ENCODE measurements around the gene HOXA7.

HOXA7 gene

GRCh38 chr7:27194002-27194352 is 37.5 kb upstream of the HOXA7 start:
- no peak overlapping the region for H3K27ac ChIP-seq
- H2AFZ ChIP-seq (ENCODE audit: low read depth): no peak overlapping the region
- no peaks in the 10 kb centered on the region for H3K36me3 ChIP-seq (ENCODE audit: insufficient read depth)
- no peak overlapping the region for H3K9ac ChIP-seq
- H4K20me1 ChIP-seq (ENCODE audit: insufficient read depth): no peaks in the 10 kb centered on the region
- TF ChIP-seq CTCF (conservative IDR thresholded peaks at IDR 0.05; ENCODE audit: low read depth, low read length): no peak
- H3K4me1 ChIP-seq (ENCODE audit: low read depth, poor library complexity, severe bottlenecking): peaks cover 3% of the 10 kb centered on the region
- H3K79me2 ChIP-seq (ENCODE audit: insufficient read depth, low read depth): no peaks in the 10 kb centered on the region
- H3K4me3 ChIP-seq (IDR thresholded peaks at IDR 0.05; ENCODE audit: insufficient read depth, low read depth, low read length): no peak overlapping the region
- H3K27me3 ChIP-seq (ENCODE audit: insufficient read depth, low read depth): no peaks in the 10 kb centered on the region
- H3K4me2 ChIP-seq: no peak overlapping the region

GRCh38 chr7:27193335-27194001 is 37.0 kb upstream of the HOXA7 start:
- no peaks in the 10 kb centered on the region for H3K27me3 ChIP-seq (ENCODE audit: insufficient read depth, low read depth)
- H3K9ac ChIP-seq: no peak overlapping the region

GRCh38 chr7:27192546-27193334 is 36.3 kb upstream of the HOXA7 start:
- peaks cover 6% of the 10 kb centered on the region for H3K4me1 ChIP-seq (ENCODE audit: low read depth, poor library complexity, severe bottlenecking)
- H3K4me3 ChIP-seq (IDR thresholded peaks at IDR 0.05; ENCODE audit: insufficient read depth, low read depth, low read length): no peak overlapping the region
- no peak overlapping the region for H2AFZ ChIP-seq (ENCODE audit: low read depth)
- no peak overlapping the region for H3K9ac ChIP-seq
- no peaks in the 10 kb centered on the region for H3K79me2 ChIP-seq (ENCODE audit: insufficient read depth, low read depth)
- no peaks in the 10 kb centered on the region for H3K27me3 ChIP-seq (ENCODE audit: insufficient read depth, low read depth)
- no peak overlapping the region for H3K27ac ChIP-seq
- H3K36me3 ChIP-seq (ENCODE audit: insufficient read depth): no peaks in the 10 kb centered on the region
- H3K4me2 ChIP-seq: no peak overlapping the region
- no peaks in the 10 kb centered on the region for H4K20me1 ChIP-seq (ENCODE audit: insufficient read depth)
- TF ChIP-seq CTCF (conservative IDR thresholded peaks at IDR 0.05; ENCODE audit: low read depth, low read length): no peak

More at GRCh38 chr7:27193335-27194001, 37.0 kb upstream of the HOXA7 start:
- Histone ChIP-seq H3K27ac (no peak overlapping the region), H3K79me2 (ENCODE audit: insufficient read depth, low read depth) (no peaks in the 10 kb centered on the region), H4K20me1 (ENCODE audit: insufficient read depth) (no peaks in the 10 kb centered on the region), H3K4me3 (IDR thresholded peaks at IDR 0.05; ENCODE audit: insufficient read depth, low read depth, low read length) (no peak overlapping the region), H3K4me2 (no peak overlapping the region), H3K4me1 (ENCODE audit: low read depth, poor library complexity, severe bottlenecking) (peaks cover 3% of the 10 kb centered on the region), H3K36me3 (ENCODE audit: insufficient read depth) (no peaks in the 10 kb centered on the region), H2AFZ (ENCODE audit: low read depth) (no peak overlapping the region)
- no peak for TF ChIP-seq CTCF (conservative IDR thresholded peaks at IDR 0.05; ENCODE audit: low read depth, low read length)

- Histone ChIP-seq H4K20me1 (ENCODE audit: insufficient read depth) (no peaks in the 10 kb centered on the region), H3K36me3 (ENCODE audit: insufficient read depth) (no peaks in the 10 kb centered on the region), H3K27ac (no peak overlapping the region), H3K4me3 (IDR thresholded peaks at IDR 0.05; ENCODE audit: insufficient read depth, low read depth, low read length) (no peak overlapping the region), H3K4me2 (no peak overlapping the region), H2AFZ (ENCODE audit: low read depth) (no peak overlapping the region), H3K4me1 (ENCODE audit: low read depth, poor library complexity, severe bottlenecking) (peaks cover 11% of the 10 kb centered on the region), H3K79me2 (ENCODE audit: insufficient read depth, low read depth) (no peaks in the 10 kb centered on the region), H3K9ac (no peak overlapping the region), H3K27me3 (ENCODE audit: insufficient read depth, low read depth) (peaks cover 6% of the 10 kb centered on the region; the same call in 1 of the 2 replicates)
- TF ChIP-seq CTCF (conservative IDR thresholded peaks at IDR 0.05; ENCODE audit: low read depth, low read length): no peak
Measured at GRCh38 chr7:27191833-27192545, 35.5 kb upstream of the HOXA7 start.

Data from KMS-11 (cell line).